Upper lobe of left lung (tissue), 6 donors: Measurements from ENCODE around the gene GLP2R. TPM values are rescaled to one million over a fixed set of nuclear protein-coding genes. Genes with fewer than 3 reads are reported as not detected.

Experiments used
- ATAC-seq, 2 donors: fragments of 200-7000 bp; cut with Tn5 transposase; one replicate each; pipeline ENCODE4 v1.9.1; 2022; ENCODE audit warnings: mild to moderate bottlenecking in 2 of 2, moderate library complexity in 2 of 2; ENCODE audit not compliant: low FRiP score in 2 of 2
- DNase-seq, 2 donors: peaks; one replicate each; pipeline ENCODE4 v3.0.0-alpha.2; 2019 to 2020
- H3K27ac ChIP-seq, 4 donors: fragments of 200-600 bp; sonication (generic); one replicate each; pipeline ENCODE4 v1.5.1; 2016 to 2019
- H3K27me3 ChIP-seq, 4 donors: fragments of 200-600 bp; sonication (generic); one replicate each; pipeline ENCODE4 v1.5.1; 2017 to 2019
- H3K36me3 ChIP-seq, 4 donors: fragments of 200-600 bp; sonication (generic); one replicate each; pipeline ENCODE4 v1.5.1; 2016 to 2019
- H3K4me1 ChIP-seq, 4 donors: fragments of 200-600 bp; sonication (generic); one replicate each; pipeline ENCODE4 v1.5.1; 2018 to 2019
- H3K4me3 ChIP-seq, 4 donors: fragments of 200-600 bp; sonication (generic); one replicate each; pipeline ENCODE4 v1.5.1; 2017 to 2019; ENCODE audit warnings: mild to moderate bottlenecking in 2 of 4, moderate library complexity in 1 of 4
- H3K9me3 ChIP-seq, 4 donors: fragments of 200-600 bp; sonication (generic); one replicate each; pipeline ENCODE4 v1.5.1; 2018 to 2019
- EP300 ChIP-seq, 4 donors: sonication (generic); formaldehyde crosslinking; IDR thresholded peaks; one replicate each; pipeline ENCODE4 v1.5.1; 2017; ENCODE audit warnings: antibody characterized with exemption in 4 of 4, control low read depth in 2 of 4
- POLR2A ChIP-seq, 4 donors: fragments of 450-650 bp; IDR thresholded peaks; one replicate each; pipeline ENCODE4 v1.5.1; 2016 to 2017; ENCODE audit warnings: antibody characterized with exemption in 4 of 4, mild to moderate bottlenecking in 2 of 4
- POLR2AphosphoS5 ChIP-seq, 2 donors: sonication (generic); formaldehyde crosslinking; IDR thresholded peaks; one replicate each; pipeline ENCODE4 v1.5.1; 2017; ENCODE audit warnings: antibody characterized with exemption in 2 of 2
- WGBS, 2 donors: methylation state at CpG; one replicate each; pipeline ENCODE4 v1.1.5; 2017 to 2018; 5-methylcytosine and 5-hydroxymethylcytosine counted together
- total RNA-seq, 6 donors: library from RNA; depleted of rRNA in 4 of 6; stranded (reverse); fragments of >200 nt in 4 of 6; gene quantifications; one replicate each; pipeline versions ENCODE4 v1.1.0 to v1.2.1, GENCODE V29; 2016 to 2021
- TF ChIP-seq, protein P1 (sequence below), 6 experiments: fragments of 450-650 bp in 4 of 6; fragments of 200-600 bp in 2 of 6; sonication (generic) in 2 of 6; IDR thresholded peaks; one replicate each; pipeline ENCODE4 v1.5.1; 2016 to 2019; ENCODE audit warnings: antibody characterized with exemption in 6 of 6
- donor health status: DM: no; HTN: no; CAD: no; lungs with moderate emphysema.
- donor health status: DM: no; HTN: yes; CAD: no; lungs with severe emphysema.

GLP2R gene
- total RNA-seq, 6 donors from 2014 or later = 0.30 to 2.0 (median 0.78) TPM; not detected in 2

DNA sequence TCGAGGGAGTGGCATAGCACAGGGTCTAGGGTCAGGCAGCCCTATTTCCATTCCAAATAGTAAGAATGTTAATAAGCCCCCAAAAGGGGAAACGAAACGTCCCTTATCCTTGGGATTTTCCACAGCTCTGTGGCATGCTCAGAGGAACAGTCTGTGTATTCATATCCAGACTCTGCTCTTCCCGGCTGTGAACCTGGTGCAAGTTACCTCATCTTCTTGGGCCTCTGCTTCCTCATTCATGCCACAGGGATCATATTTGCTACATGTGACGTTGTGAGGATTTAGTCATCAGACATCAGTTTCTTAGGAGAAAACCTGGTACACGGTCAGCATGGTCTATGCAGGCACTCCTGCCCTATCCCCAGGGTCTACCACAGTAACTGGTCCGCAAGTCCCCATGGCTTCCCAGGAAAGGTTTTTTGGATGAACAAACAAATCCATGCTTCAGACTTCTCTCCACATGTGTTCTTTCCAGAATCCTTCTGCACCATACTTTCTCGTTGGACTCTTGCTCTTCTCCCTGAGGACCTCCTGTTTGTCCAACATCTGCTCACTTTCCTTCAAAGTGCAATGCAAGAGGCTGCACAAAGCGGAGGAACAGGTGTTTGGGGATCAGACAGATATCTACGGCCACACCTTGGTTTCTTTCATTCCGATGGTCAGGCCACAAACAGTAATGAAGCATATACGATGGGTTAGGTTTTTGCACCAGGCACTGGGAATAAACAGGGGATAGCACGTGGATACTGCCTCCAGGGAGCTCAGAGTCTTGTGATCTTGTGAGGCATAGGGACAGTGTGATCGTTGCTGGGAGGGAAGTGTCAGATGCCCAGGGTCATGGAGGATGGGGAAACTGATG, 17.7 kb downstream of the GLP2R start:
- 80 to 84% methylated on average over 14 of the region's 14 CpGs for WGBS, 2 donors
- TF ChIP-seq POLR2AphosphoS5 (IDR thresholded peaks at IDR 0.05) (no peak), POLR2A (IDR thresholded peaks at IDR 0.05) (no peak), EP300 (IDR thresholded peaks at IDR 0.05) (no peak)
- TF ChIP-seq, protein P1, sequence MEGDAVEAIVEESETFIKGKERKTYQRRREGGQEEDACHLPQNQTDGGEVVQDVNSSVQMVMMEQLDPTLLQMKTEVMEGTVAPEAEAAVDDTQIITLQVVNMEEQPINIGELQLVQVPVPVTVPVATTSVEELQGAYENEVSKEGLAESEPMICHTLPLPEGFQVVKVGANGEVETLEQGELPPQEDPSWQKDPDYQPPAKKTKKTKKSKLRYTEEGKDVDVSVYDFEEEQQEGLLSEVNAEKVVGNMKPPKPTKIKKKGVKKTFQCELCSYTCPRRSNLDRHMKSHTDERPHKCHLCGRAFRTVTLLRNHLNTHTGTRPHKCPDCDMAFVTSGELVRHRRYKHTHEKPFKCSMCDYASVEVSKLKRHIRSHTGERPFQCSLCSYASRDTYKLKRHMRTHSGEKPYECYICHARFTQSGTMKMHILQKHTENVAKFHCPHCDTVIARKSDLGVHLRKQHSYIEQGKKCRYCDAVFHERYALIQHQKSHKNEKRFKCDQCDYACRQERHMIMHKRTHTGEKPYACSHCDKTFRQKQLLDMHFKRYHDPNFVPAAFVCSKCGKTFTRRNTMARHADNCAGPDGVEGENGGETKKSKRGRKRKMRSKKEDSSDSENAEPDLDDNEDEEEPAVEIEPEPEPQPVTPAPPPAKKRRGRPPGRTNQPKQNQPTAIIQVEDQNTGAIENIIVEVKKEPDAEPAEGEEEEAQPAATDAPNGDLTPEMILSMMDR (IDR thresholded peaks at IDR 0.05) = no peak
- Histone ChIP-seq H3K4me3 (no peak overlapping the region), H3K9me3 (no peaks in the 10 kb centered on the region), H3K36me3 (no peaks in the 10 kb centered on the region), H3K4me1 (peaks cover 0 to 11% (median under 1%) of the 10 kb centered on the region in 4 donors), H3K27me3 (no peaks in the 10 kb centered on the region), H3K27ac (peak overlapping the region in 1 of 4 donors; percentile 65)
- ATAC-seq = no peak
- DNase-seq = no peak

DNA sequence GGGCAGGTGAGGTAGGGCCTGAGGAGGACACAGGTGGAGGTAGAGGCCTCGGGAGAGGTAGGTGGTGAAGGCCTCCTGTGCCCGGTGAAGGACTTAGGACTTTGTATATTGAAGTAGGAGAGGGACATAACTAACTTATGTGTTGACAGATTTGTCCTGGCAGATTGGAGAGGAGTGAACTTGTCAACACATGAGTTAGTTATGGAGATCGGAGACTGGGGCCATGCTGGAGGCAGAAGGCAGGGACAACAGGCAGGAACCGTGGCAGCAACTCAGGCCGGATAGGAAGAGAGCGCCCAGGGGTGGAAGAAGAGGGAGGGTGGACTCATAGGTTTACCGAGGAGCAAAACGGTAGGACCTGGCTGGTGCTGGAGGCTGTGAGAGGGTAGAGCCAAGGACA, 18.4 kb downstream of the GLP2R start:
- Histone ChIP-seq H3K4me1 (peaks cover 0 to 11% (median 0%) of the 10 kb centered on the region in 4 donors), H3K27ac (no peak overlapping the region), H3K4me3 (no peak overlapping the region), H3K9me3 (no peaks in the 10 kb centered on the region), H3K36me3 (no peaks in the 10 kb centered on the region), H3K27me3 (no peaks in the 10 kb centered on the region)
- no peak for DNase-seq
- TF ChIP-seq POLR2AphosphoS5 (IDR thresholded peaks at IDR 0.05) (no peak), POLR2A (IDR thresholded peaks at IDR 0.05) (no peak), EP300 (IDR thresholded peaks at IDR 0.05) (no peak)
- TF ChIP-seq, protein P1 (IDR thresholded peaks at IDR 0.05) = no peak
- WGBS, 2 donors = 74 to 78% methylated on average over 8 of the region's 8 CpGs
- ATAC-seq = no peak

DNA sequence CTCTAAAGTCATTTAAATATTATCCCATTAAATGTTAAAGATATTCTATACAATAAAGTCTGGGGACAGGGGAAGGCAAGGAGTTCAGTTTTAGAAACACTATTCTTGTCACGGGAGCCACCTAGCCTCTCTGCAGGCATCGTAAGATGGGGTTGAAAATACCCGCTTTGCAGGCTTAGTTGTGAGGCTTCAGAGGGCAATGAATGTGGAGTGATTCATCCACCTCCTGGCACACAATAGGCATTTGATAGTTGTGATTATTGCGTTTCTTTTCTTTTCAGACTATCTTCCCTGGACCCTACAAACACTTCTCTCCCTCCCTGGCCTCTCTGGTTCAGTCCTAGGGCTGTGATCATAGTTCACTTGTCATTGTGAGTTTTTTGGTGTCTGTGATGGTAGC, 19.6 kb downstream of the GLP2R start:
- H3K4me3 ChIP-seq = no peak overlapping the region
- TF ChIP-seq, protein P1 (IDR thresholded peaks at IDR 0.05) = no peak
- no peak for TF ChIP-seq POLR2AphosphoS5 (IDR thresholded peaks at IDR 0.05)
- no peak for TF ChIP-seq EP300 (IDR thresholded peaks at IDR 0.05)
- no peak for TF ChIP-seq POLR2A (IDR thresholded peaks at IDR 0.05)
- no peaks in the 10 kb centered on the region for H3K9me3 ChIP-seq
- WGBS, 2 donors = 90 to 95% methylated on average over 4 of the region's 4 CpGs
- ATAC-seq (no peak), DNase-seq (no peak)
- H3K36me3 ChIP-seq = no peaks in the 10 kb centered on the region
- H3K27ac ChIP-seq = no peak overlapping the region
- H3K4me1 ChIP-seq = peaks cover 0 to 11% (median 0%) of the 10 kb centered on the region in 4 donors
- no peaks in the 10 kb centered on the region for H3K27me3 ChIP-seq

DNA sequence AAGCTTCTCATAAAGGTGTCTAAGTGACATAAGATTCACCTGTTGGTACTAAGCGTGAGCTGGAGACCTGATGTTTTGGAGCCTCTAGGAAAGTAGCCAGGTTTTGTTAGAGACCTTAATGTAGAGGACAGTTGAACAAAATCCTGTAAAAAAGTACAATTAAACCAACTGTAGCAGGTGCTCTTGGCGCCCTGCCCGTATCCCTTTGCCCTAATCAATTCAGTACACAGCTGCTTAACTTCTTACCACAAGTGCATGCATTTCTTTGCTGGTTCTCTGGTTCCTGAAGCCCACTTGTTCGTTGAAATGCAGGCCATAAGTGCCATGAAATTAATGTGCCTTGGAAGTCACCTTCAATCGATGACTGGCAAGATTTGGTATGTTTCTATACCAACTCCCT, 24.4 kb downstream of the GLP2R start:
- 77 to 79% methylated on average over 5 of the region's 5 CpGs for WGBS, 2 donors
- Histone ChIP-seq H3K4me3 (no peak overlapping the region), H3K27me3 (no peaks in the 10 kb centered on the region), H3K4me1 (no peaks in the 10 kb centered on the region), H3K36me3 (no peaks in the 10 kb centered on the region), H3K27ac (no peak overlapping the region), H3K9me3 (no peaks in the 10 kb centered on the region)
- ATAC-seq = no peak
- no peak for DNase-seq
- no peak for TF ChIP-seq POLR2AphosphoS5 (IDR thresholded peaks at IDR 0.05)
- no peak for TF ChIP-seq POLR2A (IDR thresholded peaks at IDR 0.05)
- TF ChIP-seq, protein P1 (IDR thresholded peaks at IDR 0.05) = no peak

DNA sequence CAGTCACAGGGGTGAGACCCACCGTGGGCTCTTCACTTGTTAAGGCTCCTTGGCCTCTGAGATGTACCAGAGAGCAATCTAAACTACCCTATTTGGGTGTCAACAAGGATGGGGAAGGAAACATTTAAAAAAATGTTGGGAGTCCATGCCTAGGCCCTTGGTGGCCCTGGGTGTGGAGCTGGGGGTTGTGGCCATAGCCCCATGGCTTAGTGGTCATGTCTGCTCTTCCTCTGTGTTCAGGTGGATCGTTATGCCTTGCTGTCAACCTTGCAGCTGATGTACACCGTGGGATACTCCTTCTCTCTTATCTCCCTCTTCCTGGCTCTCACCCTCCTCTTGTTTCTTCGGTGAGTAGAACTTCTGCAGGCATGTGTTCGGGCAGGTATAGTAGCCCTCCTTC, 28.5 kb downstream of the GLP2R start:
- no peaks in the 10 kb centered on the region for H3K4me1 ChIP-seq
- TF ChIP-seq POLR2AphosphoS5 (IDR thresholded peaks at IDR 0.05) (no peak), POLR2A (IDR thresholded peaks at IDR 0.05) (no peak), EP300 (IDR thresholded peaks at IDR 0.05) (no peak)
- TF ChIP-seq, protein P1 (IDR thresholded peaks at IDR 0.05) = no peak
- WGBS, 2 donors = 76 to 85% methylated on average over 5 of the region's 5 CpGs
- DNase-seq = no peak
- peaks cover 0 to 5% (median 2%) of the 10 kb centered on the region in 4 donors for H3K9me3 ChIP-seq
- H3K27me3 ChIP-seq = no peaks in the 10 kb centered on the region
- H3K27ac ChIP-seq = no peak overlapping the region
- H3K36me3 ChIP-seq = no peaks in the 10 kb centered on the region
- no peak overlapping the region for H3K4me3 ChIP-seq
- no peak for ATAC-seq
